ENCODE results near the gene FBXO10.
A peak's percentile ranks its signal among the peaks of the same experiment; 100 is the strongest.

FBXO10 gene

DNA sequence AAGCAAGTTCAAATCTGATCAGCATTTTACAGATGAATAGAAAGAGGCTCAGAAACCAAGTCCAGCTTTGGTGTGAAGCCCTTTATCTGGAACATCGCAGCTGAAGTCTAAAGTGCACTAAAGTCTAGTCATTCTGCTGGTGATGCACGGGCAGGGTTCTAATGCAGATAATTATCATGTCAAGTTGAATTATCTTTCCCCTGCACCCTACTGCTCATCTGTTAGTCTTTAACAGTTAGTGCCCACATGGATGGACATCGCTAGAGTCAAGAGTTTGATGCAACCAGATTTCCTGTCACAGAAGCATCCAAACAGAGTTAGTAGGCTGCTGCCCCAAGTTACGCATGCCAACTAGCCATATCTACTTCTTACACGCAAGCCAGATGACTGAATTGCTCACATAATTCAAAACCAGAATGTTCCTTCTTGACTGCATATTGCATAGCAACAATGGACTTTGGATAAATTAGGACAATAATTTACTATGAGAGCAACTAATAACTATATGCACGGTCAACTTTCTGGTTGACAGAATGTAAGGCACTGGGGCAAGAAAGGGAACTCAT lies 17.8 kb upstream of the FBXO10 start:
- no peak for DNase-seq (ENCODE audit: low read depth, low spot score)

DNA sequence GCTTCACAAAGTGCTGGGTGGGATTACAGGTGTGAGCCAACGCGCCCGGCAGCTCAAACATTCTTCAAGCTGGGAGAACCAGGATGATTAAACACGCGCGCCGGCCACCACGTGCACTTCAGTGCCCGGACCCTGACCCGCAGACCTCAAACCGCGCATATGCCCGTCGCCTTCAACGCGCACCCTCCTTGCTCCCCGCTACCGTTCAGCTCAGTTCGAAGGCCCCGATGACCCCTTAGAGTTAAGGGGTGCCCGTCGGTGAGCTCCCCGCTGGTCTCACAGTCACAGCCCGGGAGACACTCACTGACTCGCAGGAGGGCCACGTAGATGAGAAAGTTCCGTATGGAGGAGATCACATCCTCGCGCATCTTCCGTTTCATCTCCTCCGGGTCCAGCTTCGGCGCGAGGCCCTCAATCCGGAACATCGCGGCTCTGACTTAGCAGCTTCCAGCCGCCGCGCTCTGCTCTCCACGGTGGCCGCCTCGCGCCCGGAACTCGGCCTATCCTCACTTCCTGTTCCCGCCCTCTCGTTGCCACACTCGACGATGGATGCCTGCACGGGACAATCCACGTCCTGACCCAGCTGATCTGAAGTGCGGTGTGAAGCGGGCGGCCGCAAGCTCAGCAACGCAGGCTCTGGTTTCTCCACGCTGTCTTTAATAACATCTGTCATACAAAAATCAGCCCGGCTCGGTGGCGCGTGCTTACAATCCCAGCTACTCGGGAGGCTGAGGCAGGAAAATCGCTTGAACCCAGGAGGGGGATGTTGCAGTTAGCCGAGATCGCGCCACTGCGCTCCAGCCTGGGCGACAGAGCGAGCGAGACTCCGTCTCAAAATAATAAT lies 16.1 kb upstream of the FBXO10 start, which contains the start of gene TOMM5:
Gene TOMM5, minus strand, starts transcription at position 490 of the 844 bp plus-strand sequence. Its CDS starts 65 bp downstream, at position 425.
- DNase-seq (ENCODE audit: low read depth, low spot score), result peak; percentile 82

DNA sequence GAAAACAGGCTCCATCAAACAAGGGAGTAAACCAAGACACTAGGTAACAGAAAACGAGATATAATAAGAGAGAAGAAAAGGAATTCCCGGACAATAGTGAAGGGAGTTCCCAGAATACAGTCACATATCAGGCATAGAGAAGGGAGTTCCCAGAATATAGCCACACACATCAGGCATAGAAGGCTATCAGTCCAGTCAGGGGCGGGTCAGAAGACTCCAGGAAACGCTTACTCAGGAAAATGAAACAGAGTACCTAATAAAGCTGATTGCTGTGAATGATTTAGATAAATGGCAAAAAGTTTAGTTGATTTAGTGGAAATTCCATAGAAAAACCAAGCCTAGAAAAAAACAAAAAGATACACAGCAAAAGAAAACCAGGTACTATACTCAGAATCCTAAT lies 11.3 kb upstream of the FBXO10 start:
- no peak for DNase-seq (ENCODE audit: low read depth, low spot score)

DNA sequence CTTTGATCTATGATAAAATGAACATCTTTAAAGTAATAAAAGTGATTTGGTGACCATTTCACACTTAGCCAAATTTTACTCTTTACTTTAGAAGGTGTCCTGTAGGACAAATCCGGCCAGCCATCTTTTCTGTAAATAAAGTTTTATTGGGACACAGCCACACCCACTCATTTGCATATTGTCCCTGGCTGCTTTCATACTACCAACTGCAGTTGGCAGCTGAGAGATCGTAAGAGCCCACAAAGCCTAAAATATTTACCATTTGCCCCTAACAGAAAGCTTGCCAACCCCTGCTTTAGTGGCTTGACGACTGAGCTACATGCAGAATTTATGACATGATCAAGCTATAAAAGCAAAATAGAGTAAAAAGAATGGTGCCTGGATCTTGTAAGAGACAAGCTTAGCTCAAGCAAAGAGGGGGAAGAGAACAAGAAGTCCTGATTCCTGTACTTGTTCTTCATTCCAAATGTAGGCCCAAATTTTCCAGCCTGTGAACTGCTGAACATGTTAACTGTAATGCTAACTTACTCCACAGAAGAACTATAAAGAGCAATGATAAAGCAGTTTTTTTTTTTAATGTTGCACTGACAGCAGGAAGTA lies 7.4 kb upstream of the FBXO10 start:
- DNase-seq (ENCODE audit: low read depth, low spot score), result no peak

DNA sequence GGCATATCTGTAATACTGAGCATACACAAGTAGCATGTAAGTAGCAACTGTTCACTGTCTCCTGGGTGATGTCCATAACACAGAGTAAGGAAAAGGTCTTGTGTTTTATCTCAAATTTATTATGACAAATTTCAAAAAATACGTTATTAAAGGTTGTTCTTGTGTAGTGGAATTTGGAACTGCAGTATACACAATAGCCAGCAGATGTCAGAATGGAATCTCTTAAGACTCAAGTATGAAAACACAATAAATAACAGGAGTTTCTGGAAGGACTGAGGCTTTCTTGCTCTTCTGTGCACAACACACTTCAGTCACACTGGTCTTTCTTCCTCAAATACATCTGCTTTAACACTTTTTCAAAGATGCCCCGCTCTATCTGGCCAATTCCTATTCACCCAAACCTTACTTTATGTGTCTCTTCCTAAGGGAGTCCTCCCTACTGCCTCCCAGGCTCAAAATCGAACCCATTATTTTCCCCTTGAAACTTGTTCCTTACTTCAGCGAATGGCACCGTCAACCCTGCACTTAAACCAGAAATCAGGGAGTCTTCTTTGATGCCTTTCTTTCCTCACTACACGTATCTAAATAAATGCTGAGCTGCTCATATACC lies 6.5 kb upstream of the FBXO10 start:
- no peak for DNase-seq (ENCODE audit: low read depth, low spot score)

DNA sequence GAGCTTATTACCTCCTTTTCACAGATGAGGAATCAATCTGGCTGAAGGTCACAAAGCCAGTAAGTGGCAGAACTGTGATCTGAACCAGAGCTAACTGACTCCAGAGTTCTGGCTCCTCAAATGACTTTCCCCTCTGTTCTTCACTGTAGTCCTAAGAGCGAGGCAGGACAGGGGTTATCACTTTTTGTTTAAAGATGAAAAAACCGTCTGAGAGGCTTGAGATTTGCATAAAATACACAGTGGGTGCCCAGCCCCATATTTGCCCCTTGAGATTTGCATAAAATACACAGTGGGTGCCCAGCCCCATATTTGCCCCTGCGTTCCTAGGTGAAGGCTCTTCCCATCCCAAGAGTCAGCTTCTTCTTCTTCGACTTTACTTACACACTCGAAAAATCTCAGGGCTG lies 667 bp downstream of the FBXO10 start:
- no peak for DNase-seq (ENCODE audit: low read depth, low spot score)

DNA sequence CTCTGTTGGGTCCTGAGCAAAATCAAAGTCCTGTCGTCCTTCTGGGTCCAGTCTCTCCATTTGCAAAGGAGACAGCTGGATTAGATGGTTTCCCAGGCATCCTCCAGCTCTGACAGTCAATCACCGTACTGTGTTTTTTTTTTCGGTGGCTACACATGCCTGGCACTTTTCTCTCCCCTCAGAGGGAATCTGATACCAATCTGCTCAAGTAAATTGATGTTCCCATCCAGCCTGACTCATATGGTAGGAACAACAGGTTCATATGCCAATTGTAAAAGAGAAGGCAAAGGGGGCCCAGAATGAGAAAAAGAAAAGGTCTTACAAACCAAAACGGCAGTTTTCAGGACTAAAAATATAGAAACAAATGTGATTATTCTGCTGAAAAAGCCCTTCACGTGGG lies 1.2 kb downstream of the FBXO10 start:
- no peak for DNase-seq (ENCODE audit: low read depth, low spot score)

DNA sequence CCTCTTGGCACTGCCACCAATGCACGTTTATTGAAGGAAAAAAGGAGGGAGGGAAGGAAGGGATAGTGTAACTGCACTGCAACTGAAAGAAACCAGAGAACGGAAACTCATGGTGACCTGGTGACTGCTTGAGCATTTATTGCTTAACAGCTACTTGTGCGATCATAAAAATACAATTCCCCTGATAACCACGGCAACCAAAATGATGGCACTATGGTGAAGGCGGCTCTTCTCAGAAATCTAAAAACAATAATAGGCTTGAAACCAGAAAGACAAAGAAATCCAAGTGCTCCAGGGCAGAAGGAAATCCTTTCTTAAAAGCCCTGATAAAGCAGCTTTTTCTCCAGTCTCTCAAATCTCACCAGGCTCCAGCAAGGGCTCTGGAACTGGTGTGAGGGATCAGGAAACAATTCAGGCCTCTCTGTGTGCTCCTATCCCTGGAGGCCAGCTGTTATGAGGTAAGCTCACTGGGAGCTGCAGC lies 1.9 kb downstream of the FBXO10 start:
- no peak for DNase-seq (ENCODE audit: low read depth, low spot score)

DNA sequence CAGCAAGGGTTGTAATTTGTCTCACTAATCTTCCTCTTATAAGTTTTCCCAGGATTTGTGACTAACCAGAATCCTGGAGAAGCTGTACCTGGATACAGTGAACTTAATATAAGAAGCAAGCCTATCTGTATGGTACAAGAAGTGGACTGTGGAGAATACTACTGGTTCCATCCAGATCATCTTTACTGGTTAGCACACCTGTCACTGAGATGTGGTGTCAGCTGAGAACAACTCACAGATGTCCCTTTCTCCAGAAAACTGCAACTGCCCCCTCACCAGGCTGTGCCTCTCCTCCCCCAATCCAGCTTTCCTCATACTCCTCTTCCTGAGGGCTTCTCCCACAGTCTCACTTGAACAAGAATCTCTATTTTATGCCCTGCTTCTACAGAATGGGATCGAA lies 4.9 kb downstream of the FBXO10 start:
- DNase-seq (ENCODE audit: low read depth, low spot score), result no peak

DNA sequence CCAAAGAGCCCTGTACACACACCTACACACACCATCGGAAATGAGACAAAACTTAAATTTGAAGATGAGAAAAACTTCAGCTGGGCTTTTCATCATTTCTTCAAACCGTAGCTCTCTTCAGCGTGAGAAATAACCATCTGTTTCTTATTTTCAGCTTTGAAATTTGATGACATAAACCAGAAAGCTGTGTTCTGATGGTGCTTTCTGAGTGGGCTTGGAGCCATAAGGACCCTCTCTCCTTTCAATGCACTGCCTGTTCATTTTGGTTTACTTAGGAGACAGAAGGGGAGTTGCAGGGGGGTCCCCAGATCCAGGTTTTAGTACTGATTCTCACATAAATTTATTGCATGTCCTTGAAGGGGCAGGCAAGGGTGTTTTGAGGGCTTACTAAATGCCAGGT lies 9.5 kb downstream of the FBXO10 start:
- no peak for DNase-seq (ENCODE audit: low read depth, low spot score)

DNA sequence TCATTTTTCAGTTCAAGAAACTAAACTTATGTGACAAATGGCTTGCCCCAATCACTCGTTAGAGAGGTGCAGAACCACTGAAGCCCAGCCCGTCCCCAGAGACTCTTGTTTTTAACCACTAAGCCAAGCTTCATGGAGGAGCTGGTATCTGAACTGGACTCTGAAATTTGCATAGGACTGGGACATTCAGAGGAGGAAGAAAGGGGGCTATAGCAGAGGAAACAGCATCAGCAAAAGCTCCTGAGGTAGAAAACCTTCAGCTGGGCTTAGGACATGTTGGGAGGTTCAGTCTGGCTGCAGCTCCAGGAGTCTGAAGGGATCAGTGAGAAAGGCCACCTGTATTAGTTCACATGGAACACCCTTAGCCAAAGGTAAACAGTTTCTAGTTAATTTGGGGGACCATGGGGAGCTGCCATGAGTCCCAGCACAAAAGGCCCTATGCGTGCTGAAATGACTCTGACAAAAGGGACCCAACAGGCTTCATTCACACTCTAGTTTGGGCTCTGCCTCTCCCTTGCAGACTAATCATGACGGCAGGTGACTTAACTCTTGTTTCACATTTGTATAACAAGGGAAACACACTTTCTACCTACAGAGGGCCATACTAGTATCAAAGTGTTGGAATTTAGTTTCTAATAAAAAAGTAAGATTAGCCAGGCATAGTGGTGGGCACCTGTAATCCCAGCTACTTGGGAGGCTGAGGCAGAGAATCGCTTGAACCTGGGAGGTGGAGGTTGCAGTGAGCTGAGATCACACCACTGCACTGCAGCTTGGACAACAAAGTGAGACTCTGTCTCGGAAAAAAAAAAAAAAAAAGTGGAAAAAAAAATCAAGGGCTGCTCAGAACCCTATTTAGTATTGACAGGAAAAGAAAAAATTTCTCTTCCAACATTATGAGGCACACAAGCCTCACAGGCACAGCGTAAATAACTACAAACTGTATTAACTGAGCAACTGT lies 10.2 kb downstream of the FBXO10 start:
- no peak for DNase-seq (ENCODE audit: low read depth, low spot score)

DNA sequence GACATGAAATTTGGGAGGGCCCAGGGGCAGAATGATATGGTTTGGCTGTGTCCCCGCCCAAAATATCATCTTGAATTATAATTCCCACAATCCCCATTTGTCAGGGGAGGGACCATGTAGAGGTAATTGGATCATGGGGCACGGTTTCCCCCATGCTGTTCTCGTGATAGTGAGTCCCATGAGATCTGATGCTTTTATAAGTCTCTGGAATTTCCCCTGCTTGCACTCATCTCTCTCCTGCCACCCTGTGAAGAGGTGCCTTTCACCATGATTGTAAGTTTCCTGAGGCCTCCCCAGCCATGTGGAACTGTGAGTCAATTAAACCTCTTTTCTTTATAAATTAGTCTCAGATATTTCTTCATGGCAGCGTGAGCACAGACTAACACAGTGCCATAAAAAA lies 11.3 kb downstream of the FBXO10 start:
- no peak for DNase-seq (ENCODE audit: low read depth, low spot score)

DNA sequence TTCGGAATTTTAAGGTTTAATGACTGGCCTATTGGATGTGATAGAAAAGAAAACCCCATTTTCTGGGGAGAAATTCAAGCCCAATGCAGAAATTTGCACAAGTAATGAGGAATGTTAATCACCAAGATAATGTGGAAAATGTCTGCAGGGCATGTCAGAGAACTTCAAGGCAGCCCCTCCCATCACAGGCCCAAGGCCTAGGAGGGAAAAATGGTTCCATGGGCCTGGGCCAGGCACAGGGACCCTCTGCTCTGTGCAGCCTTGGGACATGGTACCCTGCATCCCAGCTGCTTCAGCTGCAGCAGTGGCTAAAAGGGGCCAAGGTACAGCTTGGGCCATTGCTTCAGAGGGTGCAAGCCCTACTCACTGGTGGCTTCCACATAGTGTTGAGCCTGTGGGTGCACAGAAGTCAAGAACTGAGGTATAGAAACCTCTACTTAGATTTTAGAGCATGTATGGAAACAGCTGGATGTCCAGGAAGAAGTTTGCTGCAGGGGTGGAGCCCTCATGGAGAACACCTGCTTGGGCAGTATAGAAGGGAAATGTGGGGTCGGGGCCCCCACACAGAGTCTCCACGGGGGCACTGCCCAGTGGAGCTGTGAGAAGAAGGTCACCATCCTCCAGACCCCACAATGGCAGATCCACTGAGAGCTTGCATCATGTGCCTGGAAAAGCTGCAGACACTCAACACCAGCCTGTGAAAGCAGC lies 12.2 kb downstream of the FBXO10 start:
- DNase-seq (ENCODE audit: low read depth, low spot score), result no peak

DNA sequence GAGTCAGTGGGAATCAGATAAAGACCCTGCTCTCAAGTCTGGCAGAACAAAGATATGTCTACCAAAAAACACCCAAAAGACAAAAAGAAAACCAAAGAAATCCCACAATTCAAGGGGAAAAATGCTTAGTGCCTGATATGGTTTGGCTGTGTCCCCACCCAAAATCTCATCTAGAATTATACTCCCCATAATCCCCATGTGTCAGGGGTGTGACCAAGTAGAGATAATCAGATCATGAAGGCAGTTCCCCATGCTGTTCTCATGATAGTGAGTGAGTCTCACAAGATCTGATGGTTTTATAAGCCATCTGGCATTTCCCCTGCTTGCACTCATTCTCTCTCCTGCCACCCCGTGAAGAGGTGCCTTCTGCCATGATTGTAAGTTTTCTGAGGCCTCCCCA lies 13.4 kb downstream of the FBXO10 start:
- DNase-seq (ENCODE audit: low read depth, low spot score), result no peak

DNA sequence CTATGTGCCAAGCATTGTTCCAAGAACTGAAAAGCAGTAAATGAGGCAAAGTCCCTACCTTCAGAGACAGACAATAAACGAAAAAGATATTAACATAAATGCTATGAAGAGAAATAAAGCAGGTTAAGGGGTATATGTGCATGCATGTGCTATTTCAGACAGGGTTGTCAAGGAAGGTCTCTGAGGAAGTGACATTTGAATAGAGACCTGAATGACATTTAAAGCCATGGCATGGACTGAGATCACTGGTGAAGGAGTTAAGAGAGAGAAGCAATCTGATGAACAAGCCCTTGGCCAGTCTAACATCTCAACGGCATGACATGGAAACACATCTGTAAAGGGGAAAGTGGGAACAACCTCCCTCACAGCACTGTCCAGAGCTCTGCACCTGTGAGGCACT lies 14.5 kb downstream of the FBXO10 start:
- no peak for DNase-seq (ENCODE audit: low read depth, low spot score)

DNA sequence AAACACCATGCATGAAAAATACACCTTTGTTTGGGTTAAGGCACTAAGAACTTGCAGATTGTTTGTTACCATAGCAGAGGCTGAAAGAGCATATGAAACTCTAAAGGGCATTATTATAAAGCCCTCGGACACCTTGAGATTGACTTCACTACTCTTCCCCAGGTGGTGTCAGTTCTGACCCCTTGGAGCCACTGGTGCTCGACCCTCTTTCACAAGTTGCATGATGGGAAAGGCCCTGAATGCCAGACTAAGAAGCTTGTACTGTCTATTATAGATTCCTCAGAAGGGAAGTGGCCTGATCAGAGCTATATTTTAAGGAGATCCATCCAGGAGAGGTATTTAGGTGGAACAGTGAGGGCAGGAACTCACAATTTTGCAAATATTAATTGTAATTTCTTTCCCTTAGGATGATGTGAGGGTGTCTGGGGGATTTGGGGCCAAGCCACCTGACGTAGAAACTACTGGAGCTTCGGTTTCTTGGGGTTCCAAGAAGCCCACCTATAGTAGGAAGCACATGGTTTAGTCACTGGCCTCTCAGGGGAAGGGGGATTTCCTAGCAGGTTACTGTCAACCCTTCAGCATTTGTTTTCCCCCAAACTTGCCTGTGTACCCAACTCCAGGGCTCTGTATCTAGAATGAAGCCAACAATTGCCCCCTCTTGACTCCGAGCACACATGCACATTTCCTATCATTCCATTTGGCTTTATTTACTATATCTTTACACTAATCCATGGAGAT lies 16.2 kb downstream of the FBXO10 start:
- DNase-seq (ENCODE audit: low read depth, low spot score), result no peak

DNA sequence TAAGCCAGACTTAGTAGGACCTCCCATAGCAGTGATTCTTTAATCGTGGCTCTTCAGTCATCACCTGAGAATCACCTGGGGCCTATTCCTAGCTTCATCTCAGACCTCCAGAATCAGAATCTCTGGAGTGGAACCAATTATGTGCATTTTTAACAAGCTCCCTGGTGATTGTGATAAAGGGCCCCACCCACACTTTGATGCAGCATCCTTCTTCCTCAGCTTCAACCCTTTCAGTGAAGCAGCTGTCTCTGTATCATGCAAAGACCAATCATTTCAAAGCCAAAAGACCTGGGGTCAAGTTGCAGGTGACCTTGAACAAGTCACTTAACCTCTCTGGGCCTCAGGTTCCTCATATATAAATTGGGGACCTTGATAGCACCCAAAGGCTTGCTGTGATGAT lies 17.1 kb downstream of the FBXO10 start:
- no peak for DNase-seq (ENCODE audit: low read depth, low spot score)

DNA sequence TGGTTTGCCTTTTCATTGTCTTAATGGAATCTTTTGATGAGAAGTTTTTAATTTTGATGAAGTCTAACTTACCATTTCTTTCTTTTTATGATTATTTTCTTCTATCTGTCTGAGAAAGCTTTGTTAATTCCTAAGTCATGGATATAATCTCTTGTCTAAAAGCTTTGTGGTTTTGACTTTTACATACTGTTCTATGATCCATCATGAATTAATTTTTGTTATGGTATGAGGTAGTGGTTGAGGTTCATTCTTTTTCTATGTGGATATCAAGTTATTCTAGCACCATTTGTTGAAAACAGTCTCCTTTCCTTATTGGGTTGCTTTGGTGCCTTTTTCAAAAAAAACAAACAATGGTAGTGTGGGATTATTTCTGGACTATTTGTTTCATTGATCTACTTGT lies 20.4 kb downstream of the FBXO10 start:
- DNase-seq (ENCODE audit: low read depth, low spot score), result no peak

DNA sequence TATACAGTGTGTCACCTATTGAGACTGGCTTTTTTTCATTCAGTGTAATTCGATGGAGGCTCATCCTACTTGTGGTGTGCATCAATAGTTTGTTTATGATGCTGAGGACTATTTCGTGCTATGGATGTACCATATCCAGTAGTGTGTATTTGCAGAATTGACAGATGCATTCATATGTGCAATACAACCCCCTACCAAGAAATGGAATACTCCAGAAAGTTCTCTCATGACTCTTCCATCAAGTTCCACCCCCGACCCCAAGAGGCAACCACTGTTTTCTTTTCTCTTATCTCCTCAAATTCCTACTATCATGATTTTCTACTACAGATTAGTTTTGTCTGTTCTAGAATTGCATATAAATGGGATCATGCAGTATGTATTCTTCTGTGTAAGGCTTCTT lies 21.9 kb downstream of the FBXO10 start:
- no peak for DNase-seq (ENCODE audit: low read depth, low spot score)

DNA sequence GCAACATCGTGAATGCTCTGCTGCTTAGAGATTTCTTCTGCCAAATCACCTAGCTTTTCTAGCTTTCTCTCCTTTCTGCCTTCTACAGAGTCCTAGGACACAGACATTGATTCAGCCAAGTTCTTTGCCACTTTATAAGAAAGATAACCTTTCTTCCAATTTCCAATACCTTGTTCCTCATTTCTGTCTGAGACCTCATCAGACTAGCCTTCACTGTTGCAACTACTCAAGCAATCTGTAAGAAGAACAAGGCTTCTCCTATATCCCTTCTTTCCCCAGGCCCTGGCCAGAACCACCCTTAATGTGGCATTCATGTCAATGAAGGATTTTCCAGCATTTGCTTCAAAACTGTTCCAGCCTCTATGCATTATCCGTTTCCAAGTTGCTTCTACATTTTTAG lies 24.3 kb downstream of the FBXO10 start:
- no peak for DNase-seq (ENCODE audit: low read depth, low spot score)
